ENCODE data around the gene LTBP3.

DNA sequence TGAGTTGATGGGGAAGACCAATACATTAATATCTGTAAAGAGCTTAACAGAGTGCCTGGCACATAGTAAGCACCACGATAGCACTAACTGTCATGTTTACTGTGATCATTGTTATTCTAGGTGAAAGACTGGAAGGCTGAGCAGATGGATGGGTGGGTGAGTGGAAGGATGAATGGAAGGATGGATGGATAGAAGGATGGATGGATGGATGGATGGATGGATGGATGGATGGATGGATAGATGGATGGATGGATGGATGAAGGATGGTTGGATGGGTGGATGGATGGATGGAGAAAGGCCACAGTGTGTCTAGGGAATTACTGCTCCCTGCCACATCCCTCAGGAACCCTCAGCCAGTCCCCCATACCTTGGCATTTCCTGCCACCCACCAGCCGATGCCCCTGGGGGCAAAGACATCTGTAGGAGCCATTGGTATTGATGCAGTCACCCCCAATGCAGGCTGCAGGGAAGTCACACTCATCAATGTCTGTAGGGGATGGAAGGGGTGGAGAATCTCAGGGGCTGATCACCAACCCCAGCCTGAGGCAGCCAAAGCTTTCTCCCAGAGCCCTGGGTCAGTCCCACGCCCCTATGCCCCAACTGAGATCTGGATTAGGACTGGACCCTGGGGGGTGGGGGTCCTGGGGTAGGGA lies 15.3 kb downstream of the LTBP3 start:
- TF ChIP-seq POLR2AphosphoS5 (IDR thresholded peaks at IDR 0.05) (no peak), POLR2A (IDR thresholded peaks at IDR 0.05) (no peak)

Measured in transverse colon (tissue), 3 donors.